Chondrocyte (in vitro differentiated cells): ENCODE measurements around the gene RSRC1. TPM values are rescaled to one million over a fixed set of nuclear protein-coding genes. Genes with fewer than 3 reads are reported as not detected.

Experiments
- DNase-seq: peaks from one replicate; pipeline ENCODE4 v3.0.0; 2021; ENCODE audit warnings: mixed read lengths, low spot score
- H3K27ac Mint-ChIP-seq: one replicate; pipeline ENCODE4 v1.8.0; 2021; ENCODE audit warnings: mild to moderate bottlenecking, moderate library complexity, mixed read lengths; ENCODE audit not compliant: unreplicated experiment
- H3K27me3 Mint-ChIP-seq: 2 replicates; pipeline ENCODE4 v1.8.0; 2021; ENCODE audit warnings: low read depth, mixed read lengths
- H3K36me3 Mint-ChIP-seq: 2 replicates; pipeline ENCODE4 v1.8.0; 2021; ENCODE audit warnings: low read depth, mixed read lengths
- H3K4me1 Mint-ChIP-seq: 2 replicates; pipeline ENCODE4 v1.8.0; 2021; ENCODE audit warnings: low read depth, mild to moderate bottlenecking, mixed read lengths
- H3K4me3 Mint-ChIP-seq: one replicate; pipeline ENCODE4 v1.8.0; 2021; ENCODE audit warnings: mild to moderate bottlenecking, moderate library complexity, mixed read lengths; ENCODE audit not compliant: unreplicated experiment
- H3K9me3 Mint-ChIP-seq: 2 replicates; pipeline ENCODE4 v1.8.0; 2021; ENCODE audit warnings: low read depth, mixed read lengths
- CTCF ChIP-seq: fragments of 200-600 bp; sonication (generic); IDR thresholded peaks from 2 replicates; pipeline ENCODE4 v1.5.0; 2021; ENCODE audit warnings: antibody characterized with exemption, mild to moderate bottlenecking, moderate library complexity
- total RNA-seq: library from RNA; stranded (reverse); gene quantifications from 3 replicates; pipeline ENCODE4 v1.2.1, GENCODE V29; 2021

The RSRC1 gene
- total RNA-seq, 1 donor from 2014 or later: 23.5 TPM

GRCh38 chr3:158134363-158134762 is 24.5 kb downstream of the RSRC1 start:
- Mint-ChIP-seq H3K36me3 (peaks cover 19% of the 10 kb centered on the region), H3K4me1 (no peaks in the 10 kb centered on the region), H3K27ac (no peak overlapping the region), H3K4me3 (no peak overlapping the region), H3K27me3 (no peaks in the 10 kb centered on the region), H3K9me3 (no peaks in the 10 kb centered on the region)
- DNase-seq: no peak
- TF ChIP-seq CTCF: no peak

GRCh38 chr3:158140396-158140795 is 30.5 kb downstream of the RSRC1 start:
- no peak for TF ChIP-seq CTCF
- Mint-ChIP-seq H3K4me3 (no peak overlapping the region), H3K27ac (no peak overlapping the region), H3K9me3 (peaks cover 5% of the 10 kb centered on the region), H3K27me3 (no peaks in the 10 kb centered on the region), H3K36me3 (peaks cover 16% of the 10 kb centered on the region), H3K4me1 (no peaks in the 10 kb centered on the region)
- no peak for DNase-seq

DNA sequence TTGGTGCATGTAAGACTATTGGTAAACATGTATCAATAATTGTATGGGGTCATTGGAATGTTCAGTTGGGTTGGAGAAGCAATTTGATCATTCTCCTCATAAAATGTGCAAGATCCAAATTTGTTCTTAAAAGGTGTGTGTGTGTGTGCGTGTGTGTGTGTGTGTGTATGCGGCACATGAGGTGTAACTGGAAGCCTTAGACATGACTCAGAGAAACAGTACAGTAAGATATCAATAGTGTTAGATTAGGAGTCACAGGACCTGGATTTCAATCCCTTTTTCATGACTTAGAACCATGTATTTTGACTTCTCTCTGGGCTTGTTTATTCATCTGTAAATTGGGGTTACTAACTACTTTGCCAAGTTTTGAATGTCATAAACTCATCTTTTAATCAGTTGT is 38.3 kb downstream of the RSRC1 start:
- peaks cover 8% of the 10 kb centered on the region for H3K9me3 Mint-ChIP-seq
- TF ChIP-seq CTCF: no peak
- no peak overlapping the region for H3K4me3 Mint-ChIP-seq
- H3K27ac Mint-ChIP-seq: no peak overlapping the region
- no peaks in the 10 kb centered on the region for H3K27me3 Mint-ChIP-seq
- DNase-seq: no peak
- peaks cover 6% of the 10 kb centered on the region for H3K4me1 Mint-ChIP-seq
- H3K36me3 Mint-ChIP-seq: peaks cover 7% of the 10 kb centered on the region

DNA sequence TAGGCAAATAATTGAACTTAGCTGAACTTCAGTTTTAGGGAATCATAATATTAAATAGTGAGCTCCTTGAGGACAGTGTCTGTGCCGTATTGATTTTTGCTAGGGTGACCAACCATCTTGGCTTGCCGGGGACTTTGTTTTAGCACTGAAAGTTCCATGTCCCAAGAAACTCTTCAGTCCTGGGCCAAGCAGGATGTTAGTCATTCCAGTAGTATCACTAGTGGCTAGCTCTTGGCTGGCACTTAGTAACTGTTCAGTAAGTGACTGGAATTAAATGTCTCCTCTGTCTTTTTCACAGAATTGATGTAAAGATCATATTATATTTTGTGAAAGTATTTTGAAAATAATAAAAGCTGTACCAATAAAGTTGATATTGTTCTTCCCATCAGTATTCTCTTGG is 42.3 kb downstream of the RSRC1 start:
- TF ChIP-seq CTCF: no peak
- Mint-ChIP-seq H3K27ac (no peak overlapping the region), H3K36me3 (peaks cover 10% of the 10 kb centered on the region), H3K4me3 (no peak overlapping the region), H3K4me1 (peaks cover 6% of the 10 kb centered on the region), H3K9me3 (peaks cover 10% of the 10 kb centered on the region), H3K27me3 (no peaks in the 10 kb centered on the region)
- no peak for DNase-seq

GRCh38 chr3:158158969-158159368 is 49.1 kb downstream of the RSRC1 start:
- H3K36me3 Mint-ChIP-seq: peaks cover 11% of the 10 kb centered on the region
- peaks cover 10% of the 10 kb centered on the region for H3K9me3 Mint-ChIP-seq
- peaks cover 6% of the 10 kb centered on the region for H3K4me1 Mint-ChIP-seq
- no peak for TF ChIP-seq CTCF
- no peak overlapping the region for H3K4me3 Mint-ChIP-seq
- no peaks in the 10 kb centered on the region for H3K27me3 Mint-ChIP-seq
- no peak overlapping the region for H3K27ac Mint-ChIP-seq
- DNase-seq: no peak
